NCI-H187 treated with DMSO at 0.1 percent for 48 hours (cell line): Measurements from ENCODE around the gene DEGS1.
"Not testable (repeated sequence)": the region's sequence is repeated elsewhere in the genome, so short reads cannot be mapped to it uniquely, and the experiment has no call there.

Source experiments
- DNase-seq: peaks from one replicate; lab custom pipeline; 2025; lab: John Stamatoyannopoulos, UW

DEGS1 gene

GRCh38 chr1:224180783-224181452, 2.1 kb upstream of the DEGS1 start:
- DNase-seq, result no peak

- DNase-seq, result no peak
Observed at GRCh38 chr1:224181453-224181810, 1.6 kb upstream of the DEGS1 start.

GRCh38 chr1:224182057-224182865, 779 bp upstream of the DEGS1 start:
- no peak for DNase-seq

- no peak for DNase-seq
Observed at GRCh38 chr1:224183591-224184312, 712 bp downstream of the DEGS1 start.

GRCh38 chr1:224185208-224185607, 2.2 kb downstream of the DEGS1 start:
- no peak for DNase-seq

GRCh38 chr1:224188286-224188685, 5.2 kb downstream of the DEGS1 start:
- DNase-seq, result no peak

GRCh38 chr1:224189561-224189960, 6.5 kb downstream of the DEGS1 start:
- no peak for DNase-seq

GRCh38 chr1:224192082-224192788, 9.2 kb downstream of the DEGS1 start:
- DNase-seq, result no peak

GRCh38 chr1:224193319-224193966, 10.4 kb downstream of the DEGS1 start:
- DNase-seq, result no peak

- DNase-seq, result no peak
Observed at GRCh38 chr1:224196813-224197600, 14.0 kb downstream of the DEGS1 start.

GRCh38 chr1:224198572-224198971, 15.5 kb downstream of the DEGS1 start:
- no peak for DNase-seq

- no peak for DNase-seq
Observed at GRCh38 chr1:224199679-224200078, 16.6 kb downstream of the DEGS1 start.

- DNase-seq, result no peak
Observed at GRCh38 chr1:224201383-224201782, 18.3 kb downstream of the DEGS1 start.

- DNase-seq, result no peak
Observed at GRCh38 chr1:224201853-224202252, 18.8 kb downstream of the DEGS1 start.

- no peak for DNase-seq
Observed at GRCh38 chr1:224203243-224204016, 20.4 kb downstream of the DEGS1 start.

- DNase-seq, result no peak
Observed at GRCh38 chr1:224205438-224205840, 22.4 kb downstream of the DEGS1 start.

- DNase-seq, result not testable (repeated sequence)
Observed at GRCh38 chr1:224205931-224206538, 23.0 kb downstream of the DEGS1 start.

- DNase-seq, result no peak
Observed at GRCh38 chr1:224211206-224211962, 28.3 kb downstream of the DEGS1 start.

- DNase-seq, result no peak
Observed at GRCh38 chr1:224212618-224213061, 29.6 kb downstream of the DEGS1 start.
